Stromal cell of bone marrow (primary cell): ENCODE results near the gene LIN7C.

ENCODE experiments used
- DNase-seq: peaks from one replicate; pipeline ENCODE4 v3.0.0-alpha.2; 2012; ENCODE audit warnings: low read depth

The LIN7C gene

GRCh38 chr11:27444801-27445215 lies 61.8 kb downstream of the LIN7C start:
- DNase-seq, result no peak
